Measurements from ENCODE around the gene FRMD4A.

Gene FRMD4A

GRCh38 chr10:13953371-13953770 is 377.4 kb downstream of the FRMD4A start:
- no CpG with 5 or more reads among the region's 4 CpGs for WGBS, 2 donors (ENCODE audit: extremely low coverage in 2 of 2, insufficient read length in 2 of 2, insufficient replicate concordance in 1 of 2)
- Histone ChIP-seq H3K14ac (ENCODE audit: low read length) (no peak overlapping the region), H3K4me2 (ENCODE audit: insufficient read depth, low read length, poor library complexity, severe bottlenecking) (no peak overlapping the region)

GRCh38 chr10:13950543-13950939 is 380.2 kb downstream of the FRMD4A start:
- Histone ChIP-seq H2BK12ac (ENCODE audit: low read length) (no peak overlapping the region), H4K8ac (ENCODE audit: low read depth, low read length) (no peak overlapping the region), H2BK5ac (ENCODE audit: low read length) (no peak overlapping the region), H3K36me3 (replicated peaks in 1 of 2; ENCODE audit: control insufficient read depth in 2 of 2, insufficient read depth in 2 of 2, low read length in 2 of 2) (no peaks in the 10 kb centered on the region), H3K14ac (ENCODE audit: low read length) (no peak overlapping the region), H3K79me1 (ENCODE audit: low read depth, low read length) (no peaks in the 10 kb centered on the region), H4K91ac (ENCODE audit: low read depth, low read length, poor library complexity) (no peak overlapping the region), H3K27ac (replicated peaks; ENCODE audit: low read length) (no peak overlapping the region), H3K4me1 (ENCODE audit: control insufficient read depth in 2 of 2, insufficient read depth in 1 of 2, low read depth in 1 of 2, low read length in 2 of 2) (peaks cover 6 to 9% of the 10 kb centered on the region in 2 donors), H3K9ac (ENCODE audit: low read depth, low read length, poor library complexity) (no peak overlapping the region), H3K4me2 (ENCODE audit: insufficient read depth, low read length, poor library complexity, severe bottlenecking) (no peak overlapping the region), H3K18ac (ENCODE audit: low read length) (no peak overlapping the region), H3K9me3 (replicated peaks in 1 of 2; ENCODE audit: control insufficient read depth in 2 of 2, insufficient read depth in 1 of 2, low read depth in 1 of 2, low read length in 2 of 2) (peaks cover 3 to 6% of the 10 kb centered on the region in 2 donors), H2AFZ (ENCODE audit: low read length) (no peak overlapping the region), H3K27me3 (ENCODE audit: control insufficient read depth in 3 of 3, insufficient read depth in 3 of 3, low read depth in 1 of 3, low read length in 3 of 3) (no peaks in the 10 kb centered on the region), H2AK5ac (ENCODE audit: low read depth, low read length) (no peak overlapping the region), H2BK15ac (ENCODE audit: low read length) (no peak overlapping the region), H3K4me3 (ENCODE audit: low read length in 2 of 2) (no peak overlapping the region), H3K23ac (ENCODE audit: low read depth, low read length, poor library complexity) (no peak overlapping the region), H3K4ac (ENCODE audit: low read length) (no peak overlapping the region), H2BK120ac (ENCODE audit: low read depth, low read length) (no peak overlapping the region)
- DNase-seq (ENCODE audit: low spot score), result no peak
- WGBS, 2 donors (ENCODE audit: extremely low coverage in 2 of 2, insufficient read length in 2 of 2, insufficient replicate concordance in 1 of 2), result no CpG with 5 or more reads among the region's 4 CpGs

More at GRCh38 chr10:13953371-13953770, 377.4 kb downstream of the FRMD4A start:
- Histone ChIP-seq H3K23ac (ENCODE audit: low read depth, low read length, poor library complexity) (no peak overlapping the region), H4K91ac (ENCODE audit: low read depth, low read length, poor library complexity) (no peak overlapping the region), H2BK5ac (ENCODE audit: low read length) (no peak overlapping the region), H2AFZ (ENCODE audit: low read length) (no peak overlapping the region), H3K79me1 (ENCODE audit: low read depth, low read length) (no peaks in the 10 kb centered on the region), H3K4me3 (ENCODE audit: low read length in 2 of 2) (no peak overlapping the region), H3K27me3 (ENCODE audit: control insufficient read depth in 3 of 3, insufficient read depth in 3 of 3, low read depth in 1 of 3, low read length in 3 of 3) (no peaks in the 10 kb centered on the region), H3K36me3 (replicated peaks in 1 of 2; ENCODE audit: control insufficient read depth in 2 of 2, insufficient read depth in 2 of 2, low read length in 2 of 2) (no peaks in the 10 kb centered on the region), H2AK5ac (ENCODE audit: low read depth, low read length) (no peak overlapping the region), H2BK15ac (ENCODE audit: low read length) (no peak overlapping the region), H2BK12ac (ENCODE audit: low read length) (no peak overlapping the region), H3K9ac (ENCODE audit: low read depth, low read length, poor library complexity) (no peak overlapping the region), H3K4me1 (ENCODE audit: control insufficient read depth in 2 of 2, insufficient read depth in 1 of 2, low read depth in 1 of 2, low read length in 2 of 2) (no peaks in the 10 kb centered on the region), H3K4ac (ENCODE audit: low read length) (no peak overlapping the region), H2BK120ac (ENCODE audit: low read depth, low read length) (no peak overlapping the region), H3K27ac (replicated peaks; ENCODE audit: low read length) (no peak overlapping the region), H3K9me3 (replicated peaks in 1 of 2; ENCODE audit: control insufficient read depth in 2 of 2, insufficient read depth in 1 of 2, low read depth in 1 of 2, low read length in 2 of 2) (peaks cover 3 to 6% of the 10 kb centered on the region in 2 donors), H4K8ac (ENCODE audit: low read depth, low read length) (no peak overlapping the region), H3K18ac (ENCODE audit: low read length) (no peak overlapping the region)
- DNase-seq (ENCODE audit: low spot score), result no peak

- no peak overlapping the region for H3K4me3 ChIP-seq (ENCODE audit: low read length in 2 of 2)
- WGBS, 2 donors (ENCODE audit: extremely low coverage in 2 of 2, insufficient read length in 2 of 2, insufficient replicate concordance in 1 of 2), result no CpG with 5 or more reads among the region's 3 CpGs
Measured at GRCh38 chr10:13949844-13950542, 380.7 kb downstream of the FRMD4A start.

GRCh38 chr10:13946209-13946460 is 384.6 kb downstream of the FRMD4A start:
- Histone ChIP-seq H3K18ac (ENCODE audit: low read length) (no peak overlapping the region), H3K36me3 (replicated peaks in 1 of 2; ENCODE audit: control insufficient read depth in 2 of 2, insufficient read depth in 2 of 2, low read length in 2 of 2) (no peaks in the 10 kb centered on the region), H3K79me1 (ENCODE audit: low read depth, low read length) (no peaks in the 10 kb centered on the region), H4K8ac (ENCODE audit: low read depth, low read length) (no peak overlapping the region), H2AK5ac (ENCODE audit: low read depth, low read length) (no peak overlapping the region), H3K4me2 (ENCODE audit: insufficient read depth, low read length, poor library complexity, severe bottlenecking) (no peak overlapping the region), H3K9ac (ENCODE audit: low read depth, low read length, poor library complexity) (no peak overlapping the region), H2BK12ac (ENCODE audit: low read length) (no peak overlapping the region), H3K4me3 (ENCODE audit: low read length in 2 of 2) (no peak overlapping the region), H4K91ac (ENCODE audit: low read depth, low read length, poor library complexity) (no peak overlapping the region), H3K23ac (ENCODE audit: low read depth, low read length, poor library complexity) (no peak overlapping the region), H2BK5ac (ENCODE audit: low read length) (no peak overlapping the region), H2AFZ (ENCODE audit: low read length) (peak overlapping the region; percentile 81), H3K4ac (ENCODE audit: low read length) (no peak overlapping the region), H2BK15ac (ENCODE audit: low read length) (no peak overlapping the region), H2BK120ac (ENCODE audit: low read depth, low read length) (no peak overlapping the region), H3K9me3 (replicated peaks in 1 of 2; ENCODE audit: control insufficient read depth in 2 of 2, insufficient read depth in 1 of 2, low read depth in 1 of 2, low read length in 2 of 2) (peaks cover 0 to 8% of the 10 kb centered on the region in 2 donors), H3K14ac (ENCODE audit: low read length) (no peak overlapping the region), H3K27me3 (ENCODE audit: control insufficient read depth in 3 of 3, insufficient read depth in 3 of 3, low read depth in 1 of 3, low read length in 3 of 3) (no peaks in the 10 kb centered on the region), H3K27ac (replicated peaks; ENCODE audit: low read length) (no peak overlapping the region), H3K4me1 (ENCODE audit: control insufficient read depth in 2 of 2, insufficient read depth in 1 of 2, low read depth in 1 of 2, low read length in 2 of 2) (peaks cover 10 to 12% of the 10 kb centered on the region in 2 donors)
- WGBS, 2 donors (ENCODE audit: extremely low coverage in 2 of 2, insufficient read length in 2 of 2, insufficient replicate concordance in 1 of 2), result no CpG with 5 or more reads among the region's 5 CpGs
- DNase-seq (ENCODE audit: low spot score), result no peak

More at GRCh38 chr10:13949844-13950542, 380.7 kb downstream of the FRMD4A start:
- Histone ChIP-seq H4K91ac (ENCODE audit: low read depth, low read length, poor library complexity) (no peak overlapping the region), H3K79me1 (ENCODE audit: low read depth, low read length) (no peaks in the 10 kb centered on the region), H3K9me3 (replicated peaks in 1 of 2; ENCODE audit: control insufficient read depth in 2 of 2, insufficient read depth in 1 of 2, low read depth in 1 of 2, low read length in 2 of 2) (peaks cover 3 to 6% of the 10 kb centered on the region in 2 donors), H3K27ac (replicated peaks; ENCODE audit: low read length) (no peak overlapping the region), H2BK120ac (ENCODE audit: low read depth, low read length) (no peak overlapping the region), H3K36me3 (replicated peaks in 1 of 2; ENCODE audit: control insufficient read depth in 2 of 2, insufficient read depth in 2 of 2, low read length in 2 of 2) (no peaks in the 10 kb centered on the region), H3K23ac (ENCODE audit: low read depth, low read length, poor library complexity) (no peak overlapping the region), H2BK12ac (ENCODE audit: low read length) (no peak overlapping the region), H3K4ac (ENCODE audit: low read length) (no peak overlapping the region), H2AFZ (ENCODE audit: low read length) (no peak overlapping the region), H3K14ac (ENCODE audit: low read length) (no peak overlapping the region), H2BK5ac (ENCODE audit: low read length) (no peak overlapping the region), H3K27me3 (ENCODE audit: control insufficient read depth in 3 of 3, insufficient read depth in 3 of 3, low read depth in 1 of 3, low read length in 3 of 3) (no peaks in the 10 kb centered on the region), H2AK5ac (ENCODE audit: low read depth, low read length) (no peak overlapping the region), H3K4me2 (ENCODE audit: insufficient read depth, low read length, poor library complexity, severe bottlenecking) (no peak overlapping the region), H2BK15ac (ENCODE audit: low read length) (no peak overlapping the region), H3K18ac (ENCODE audit: low read length) (no peak overlapping the region), H3K9ac (ENCODE audit: low read depth, low read length, poor library complexity) (no peak overlapping the region), H3K4me1 (ENCODE audit: control insufficient read depth in 2 of 2, insufficient read depth in 1 of 2, low read depth in 1 of 2, low read length in 2 of 2) (peaks cover 8 to 12% of the 10 kb centered on the region in 2 donors), H4K8ac (ENCODE audit: low read depth, low read length) (no peak overlapping the region)
- DNase-seq (ENCODE audit: low spot score), result no peak

Measured in neuronal stem cell (in vitro differentiated cells).